DMS53 treated with DMSO at 0.1 percent for 48 hours (cell line): Measurements from ENCODE around the gene SLC30A1.
"Not testable (repeated sequence)": the region's sequence is repeated elsewhere in the genome, so short reads cannot be mapped to it uniquely, and the experiment has no call there.

Experiments used
- DNase-seq: peaks from one replicate; lab custom pipeline; 2025; ENCODE audit not compliant: unreplicated experiment; lab: John Stamatoyannopoulos, UW

Gene SLC30A1

GRCh38 chr1:211548321-211549091 lies 30.5 kb downstream of the SLC30A1 start:
- no peak for DNase-seq

- DNase-seq, result no peak
Observed at GRCh38 chr1:211547710-211548109, 31.3 kb downstream of the SLC30A1 start.

- no peak for DNase-seq
Observed at GRCh38 chr1:211546543-211546942, 32.4 kb downstream of the SLC30A1 start.

GRCh38 chr1:211543025-211543424 lies 35.9 kb downstream of the SLC30A1 start:
- DNase-seq, result no peak

GRCh38 chr1:211541720-211542477 lies 37.1 kb downstream of the SLC30A1 start:
- DNase-seq, result peak; percentile 34

GRCh38 chr1:211541278-211541677 lies 37.7 kb downstream of the SLC30A1 start:
- DNase-seq, result no peak

- DNase-seq, result not testable (repeated sequence)
Observed at GRCh38 chr1:211540824-211541223, 38.1 kb downstream of the SLC30A1 start.

GRCh38 chr1:211538287-211538686 lies 40.7 kb downstream of the SLC30A1 start:
- no peak for DNase-seq

- no peak for DNase-seq
Observed at GRCh38 chr1:211537253-211537652, 41.7 kb downstream of the SLC30A1 start.

GRCh38 chr1:211536606-211537005 lies 42.4 kb downstream of the SLC30A1 start:
- no peak for DNase-seq

- no peak for DNase-seq
Observed at GRCh38 chr1:211535346-211535745, 43.6 kb downstream of the SLC30A1 start.

- no peak for DNase-seq
Observed at GRCh38 chr1:211534545-211535291, 44.2 kb downstream of the SLC30A1 start.

- DNase-seq, result no peak
Observed at GRCh38 chr1:211532088-211532444, 46.9 kb downstream of the SLC30A1 start.

- DNase-seq, result no peak
Observed at GRCh38 chr1:211531194-211532087, 47.5 kb downstream of the SLC30A1 start.

- DNase-seq, result no peak
Observed at GRCh38 chr1:211530102-211530501, 48.9 kb downstream of the SLC30A1 start.

- DNase-seq, result no peak
Observed at GRCh38 chr1:211529453-211529852, 49.5 kb downstream of the SLC30A1 start.

- DNase-seq, result no peak
Observed at GRCh38 chr1:211529011-211529410, 50.0 kb downstream of the SLC30A1 start.

- no peak for DNase-seq
Observed at GRCh38 chr1:211527888-211528287, 51.1 kb downstream of the SLC30A1 start.

GRCh38 chr1:211527006-211527405 lies 52.0 kb downstream of the SLC30A1 start:
- DNase-seq, result no peak

- no peak for DNase-seq
Observed at GRCh38 chr1:211526101-211526500, 52.9 kb downstream of the SLC30A1 start.
